IPS-18a (cell line): ENCODE measurements around the gene CORO2B.
"Not testable (repeated sequence)": the region's sequence is repeated elsewhere in the genome, so short reads cannot be mapped to it uniquely, and the experiment has no call there.

Source experiments
- H3K27ac ChIP-seq: one replicate; pipeline ENCODE4 v1.5.1; 2013; ENCODE audit warnings: low read length
- H3K27me3 ChIP-seq: one replicate; pipeline ENCODE4 v1.6.1; 2013; ENCODE audit warnings: mild to moderate bottlenecking, low read length; ENCODE audit not compliant: control insufficient read depth, insufficient read depth
- H3K36me3 ChIP-seq: one replicate; pipeline ENCODE4 v1.6.1; 2013; ENCODE audit warnings: low read depth, low read length; ENCODE audit not compliant: control insufficient read depth
- H3K4me1 ChIP-seq: one replicate; pipeline ENCODE4 v1.6.1; 2013; ENCODE audit warnings: low read depth, low read length; ENCODE audit not compliant: control insufficient read depth
- H3K4me3 ChIP-seq: one replicate; pipeline ENCODE4 v1.5.1; 2013; ENCODE audit warnings: low read length
- H3K9ac ChIP-seq: one replicate; pipeline ENCODE4 v1.6.1; 2013; ENCODE audit warnings: mild to moderate bottlenecking, low read length, moderate library complexity
- H3K9me3 ChIP-seq: one replicate; pipeline ENCODE4 v1.6.1; 2013; ENCODE audit warnings: low read depth, low read length; ENCODE audit not compliant: control insufficient read depth

Gene CORO2B

GRCh38 chr15:68739390-68740080 is 160.7 kb downstream of the CORO2B start:
- H3K27me3 ChIP-seq: no peaks in the 10 kb centered on the region
- H3K4me1 ChIP-seq: no peaks in the 10 kb centered on the region
- H3K9ac ChIP-seq: no peak overlapping the region
- H3K9me3 ChIP-seq: no peaks in the 10 kb centered on the region
- H3K36me3 ChIP-seq: no peaks in the 10 kb centered on the region
- H3K4me3 ChIP-seq: no peak overlapping the region
- H3K27ac ChIP-seq: no peak overlapping the region

- Histone ChIP-seq H3K27me3 (no peaks in the 10 kb centered on the region), H3K36me3 (no peaks in the 10 kb centered on the region), H3K27ac (no peak overlapping the region), H3K4me1 (no peaks in the 10 kb centered on the region), H3K4me3 (no peak overlapping the region), H3K9ac (no peak overlapping the region), H3K9me3 (no peaks in the 10 kb centered on the region)
Observed at GRCh38 chr15:68743256-68743655, 164.5 kb downstream of the CORO2B start.

- Histone ChIP-seq H3K36me3 (no peaks in the 10 kb centered on the region), H3K4me1 (no peaks in the 10 kb centered on the region), H3K9ac (no peak overlapping the region), H3K9me3 (no peaks in the 10 kb centered on the region), H3K27ac (no peak overlapping the region), H3K4me3 (no peak overlapping the region), H3K27me3 (no peaks in the 10 kb centered on the region)
Observed at GRCh38 chr15:68749365-68749764, 170.6 kb downstream of the CORO2B start.

- Histone ChIP-seq H3K9ac (no peak overlapping the region), H3K27me3 (no peaks in the 10 kb centered on the region), H3K4me3 (no peak overlapping the region), H3K4me1 (no peaks in the 10 kb centered on the region), H3K27ac (no peak overlapping the region), H3K9me3 (no peaks in the 10 kb centered on the region), H3K36me3 (no peaks in the 10 kb centered on the region)
Observed at GRCh38 chr15:68749793-68750192, 171.0 kb downstream of the CORO2B start.

- no peak overlapping the region for H3K4me3 ChIP-seq
- H3K9me3 ChIP-seq: no peaks in the 10 kb centered on the region
- no peaks in the 10 kb centered on the region for H3K36me3 ChIP-seq
- no peaks in the 10 kb centered on the region for H3K27me3 ChIP-seq
- no peaks in the 10 kb centered on the region for H3K4me1 ChIP-seq
- no peak overlapping the region for H3K27ac ChIP-seq
- H3K9ac ChIP-seq: no peak overlapping the region
Observed at GRCh38 chr15:68751622-68752021, 172.8 kb downstream of the CORO2B start.

GRCh38 chr15:68755731-68756130 is 176.9 kb downstream of the CORO2B start:
- Histone ChIP-seq H3K4me3 (no peak overlapping the region), H3K4me1 (no peaks in the 10 kb centered on the region), H3K9ac (no peak overlapping the region), H3K9me3 (no peaks in the 10 kb centered on the region), H3K27me3 (no peaks in the 10 kb centered on the region), H3K27ac (no peak overlapping the region), H3K36me3 (no peaks in the 10 kb centered on the region)

GRCh38 chr15:68759982-68760579 is 181.3 kb downstream of the CORO2B start:
- not testable (repeated sequence) for H3K36me3 ChIP-seq, H3K4me1 ChIP-seq, H3K9ac ChIP-seq, H3K27ac ChIP-seq, H3K27me3 ChIP-seq, H3K4me3 ChIP-seq, H3K9me3 ChIP-seq

GRCh38 chr15:68763063-68763462 is 184.3 kb downstream of the CORO2B start:
- H3K27me3 ChIP-seq: no peaks in the 10 kb centered on the region

GRCh38 chr15:68764090-68764489 is 185.3 kb downstream of the CORO2B start:
- no peaks in the 10 kb centered on the region for H3K9me3 ChIP-seq
- H3K27me3 ChIP-seq: no peaks in the 10 kb centered on the region
- no peak overlapping the region for H3K9ac ChIP-seq
- no peak overlapping the region for H3K4me3 ChIP-seq
- H3K4me1 ChIP-seq: no peaks in the 10 kb centered on the region
- no peaks in the 10 kb centered on the region for H3K36me3 ChIP-seq
- no peak overlapping the region for H3K27ac ChIP-seq

More at GRCh38 chr15:68763063-68763462, 184.3 kb downstream of the CORO2B start:
- Histone ChIP-seq H3K4me3 (no peak overlapping the region), H3K27ac (no peak overlapping the region), H3K9me3 (no peaks in the 10 kb centered on the region), H3K4me1 (no peaks in the 10 kb centered on the region), H3K9ac (no peak overlapping the region), H3K36me3 (no peaks in the 10 kb centered on the region)

- H3K27me3 ChIP-seq: no peaks in the 10 kb centered on the region
Observed at GRCh38 chr15:68765602-68766368, 187.0 kb downstream of the CORO2B start.

GRCh38 chr15:68767833-68768232 is 189.0 kb downstream of the CORO2B start:
- Histone ChIP-seq H3K4me3 (no peak overlapping the region), H3K4me1 (no peaks in the 10 kb centered on the region), H3K27me3 (no peaks in the 10 kb centered on the region), H3K9me3 (no peaks in the 10 kb centered on the region), H3K9ac (no peak overlapping the region), H3K36me3 (no peaks in the 10 kb centered on the region), H3K27ac (no peak overlapping the region)

More at GRCh38 chr15:68765602-68766368, 187.0 kb downstream of the CORO2B start:
- no peaks in the 10 kb centered on the region for H3K4me1 ChIP-seq
- H3K36me3 ChIP-seq: no peaks in the 10 kb centered on the region
- no peaks in the 10 kb centered on the region for H3K9me3 ChIP-seq
- no peak overlapping the region for H3K9ac ChIP-seq
- H3K27ac ChIP-seq: no peak overlapping the region
- no peak overlapping the region for H3K4me3 ChIP-seq
